HG02870 (cell line): Measurements from ENCODE around the gene SDF4.
"Not testable (repeated sequence)": the region's sequence is repeated elsewhere in the genome, so short reads cannot be mapped to it uniquely, and the experiment has no call there.

Source experiments
- ATAC-seq: cut with Tn5 transposase; IDR thresholded peaks from one replicate; pipeline ENCODE4 v1.9.1; 2021; ENCODE audit warnings: mild to moderate bottlenecking, moderate library complexity; ENCODE audit not compliant: unreplicated experiment

The SDF4 gene

GRCh38 chr1:1181129-1181937, 50.5 kb downstream of the SDF4 start:
- no peak for ATAC-seq

DNA sequence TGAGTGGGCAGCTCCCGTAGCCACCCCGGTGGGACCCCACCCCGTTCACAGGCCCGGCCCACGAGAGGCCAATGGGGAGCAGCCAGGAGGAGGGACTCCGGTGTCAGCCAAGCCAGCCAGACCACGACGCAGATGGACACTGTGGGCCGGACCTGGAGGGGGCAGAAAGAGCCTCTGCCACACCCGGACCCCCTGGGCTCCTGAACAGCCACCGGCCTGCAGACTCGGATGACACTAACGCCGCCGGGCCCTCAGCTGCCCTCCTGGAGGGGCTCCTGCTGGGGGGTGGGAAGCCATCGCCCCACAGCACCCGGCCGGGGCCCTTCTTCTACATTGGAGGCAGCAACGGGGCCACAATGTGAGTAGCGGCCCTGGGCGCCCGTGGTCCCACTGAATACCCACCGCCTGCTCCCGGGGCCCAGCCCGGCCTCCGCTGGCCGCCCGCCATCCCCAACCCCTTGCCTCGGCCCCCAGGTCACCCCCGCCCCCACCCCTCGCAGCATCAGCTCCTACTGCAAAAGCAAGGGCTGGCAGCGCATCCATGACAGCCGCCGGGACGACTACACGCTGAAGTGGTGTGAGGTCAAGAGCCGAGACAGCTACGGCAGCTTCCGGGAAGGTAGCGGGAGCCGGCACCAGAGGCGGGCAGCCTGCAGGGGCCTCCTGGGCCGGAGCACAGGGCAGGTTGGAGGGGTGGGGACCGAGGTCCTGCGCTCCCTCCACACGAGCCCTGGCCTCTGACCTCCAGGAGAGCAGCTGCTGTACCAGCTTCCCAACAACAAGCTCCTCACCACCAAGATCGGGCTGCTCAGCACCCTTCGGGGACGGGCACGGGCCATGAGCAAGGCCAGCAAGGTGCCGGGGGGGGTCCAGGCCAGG, 51.6 kb downstream of the SDF4 start:
- no peak for ATAC-seq

- ATAC-seq = no peak
Observed at GRCh38 chr1:1179346-1179982, 52.3 kb downstream of the SDF4 start.

GRCh38 chr1:1178794-1179331, 52.9 kb downstream of the SDF4 start:
- ATAC-seq = no peak

DNA sequence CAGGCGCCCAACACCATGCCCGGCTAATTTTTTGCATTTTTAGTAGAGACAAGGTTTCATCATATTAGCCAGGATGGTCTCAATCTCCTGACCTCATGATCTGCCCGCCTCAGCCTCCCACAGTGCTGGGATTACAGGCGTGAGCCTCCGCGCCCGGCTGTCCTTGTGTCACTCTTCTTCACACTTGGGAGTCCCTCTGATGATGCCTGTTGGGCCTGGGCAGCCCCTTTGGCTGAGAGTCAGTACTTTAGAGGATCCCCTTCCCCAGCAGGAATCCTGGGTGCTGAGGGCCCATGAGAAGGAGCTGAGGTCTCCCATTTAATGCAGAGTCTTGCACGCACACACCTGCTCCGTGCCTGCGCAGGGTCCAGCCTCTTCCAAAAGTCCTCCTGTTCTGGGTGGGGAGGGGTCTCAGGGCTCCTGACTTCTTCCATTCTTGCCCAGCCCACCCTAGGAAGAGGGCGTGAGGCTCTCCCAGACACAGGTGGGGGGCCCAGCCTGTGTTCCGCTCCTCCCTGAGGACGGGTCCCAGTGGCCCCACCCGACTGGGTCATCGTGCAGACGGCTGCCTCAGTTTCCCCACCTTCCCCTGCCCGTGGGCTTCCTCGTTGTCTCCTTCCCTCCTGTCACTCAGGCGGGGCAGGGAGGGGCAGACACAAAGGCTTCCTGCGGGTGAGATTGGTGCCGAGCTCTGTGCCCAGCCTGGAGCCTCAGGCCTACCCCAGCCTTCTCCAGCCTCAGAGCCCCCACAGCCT, 54.2 kb downstream of the SDF4 start:
- no peak for ATAC-seq

- ATAC-seq = no peak
Observed at GRCh38 chr1:1176931-1177330, 54.9 kb downstream of the SDF4 start.

DNA sequence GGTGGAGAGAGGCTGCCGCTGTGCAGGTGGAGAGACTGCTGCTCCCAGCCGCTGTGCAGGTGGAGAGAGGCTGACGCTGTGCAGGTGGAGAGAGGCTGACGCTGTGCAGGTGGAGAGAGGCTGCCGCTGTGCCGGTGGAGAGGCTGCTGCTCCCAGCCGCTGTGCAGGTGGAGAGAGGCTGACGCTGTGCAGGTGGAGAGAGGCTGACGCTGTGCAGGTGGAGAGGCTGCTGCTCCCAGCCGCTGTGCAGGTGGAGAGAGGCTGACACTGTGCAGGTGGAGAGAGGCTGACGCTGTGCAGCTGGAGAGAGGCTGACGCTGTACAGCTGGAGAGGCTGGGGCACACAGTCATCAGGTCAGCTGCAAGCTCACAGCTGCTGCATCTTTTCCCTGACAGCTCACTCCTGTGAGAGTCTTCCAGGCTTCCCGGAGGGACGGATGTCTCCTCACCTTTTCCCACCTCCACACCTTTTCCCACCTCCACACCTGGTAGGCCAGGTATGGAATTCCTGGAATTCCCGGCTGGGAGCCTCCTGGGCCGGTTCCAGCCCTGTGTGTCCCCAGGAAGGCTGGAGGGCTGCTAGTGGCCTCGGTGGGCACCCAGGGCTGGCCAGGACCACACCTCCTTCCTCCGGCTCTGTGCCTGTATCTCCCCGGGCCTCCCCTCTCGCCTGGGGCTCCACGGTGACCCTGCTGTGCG, 55.6 kb downstream of the SDF4 start:
- ATAC-seq = not testable (repeated sequence)

GRCh38 chr1:1175221-1176062, 56.4 kb downstream of the SDF4 start:
- no peak for ATAC-seq

DNA sequence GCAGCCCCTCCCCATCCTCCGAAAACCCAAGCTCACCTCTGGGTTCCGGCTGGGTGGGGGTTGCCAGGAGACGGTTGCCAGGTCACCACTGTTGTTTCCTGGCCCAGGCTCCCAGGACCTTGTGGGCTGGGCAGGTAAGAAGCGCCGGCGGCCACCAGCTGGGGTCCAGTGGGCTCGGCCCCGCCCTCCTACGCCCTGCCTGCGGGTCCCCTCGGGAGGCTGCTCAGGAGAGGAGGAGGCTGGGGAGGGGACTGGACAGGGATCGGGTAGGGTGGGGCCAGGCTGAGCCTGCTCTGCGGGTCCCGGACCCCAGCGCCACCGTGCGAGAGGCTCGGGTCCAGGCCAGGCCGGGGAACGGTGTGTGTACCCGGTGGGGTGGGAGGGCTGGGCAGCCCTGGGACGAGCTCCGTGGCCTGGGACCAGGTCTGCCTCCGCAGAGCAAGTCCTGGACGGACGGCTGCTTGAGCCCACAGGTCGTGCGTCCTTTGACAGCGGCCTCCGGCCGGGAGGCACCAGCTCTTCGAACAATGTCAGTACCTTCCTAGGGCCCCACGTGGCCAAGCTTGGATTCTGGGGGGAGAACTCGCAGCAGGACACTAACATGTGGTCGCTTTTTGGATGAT, 57.9 kb downstream of the SDF4 start, which contains the start of gene TTLL10:
TSS of gene TTLL10 (plus strand) at position 88 of the 623 bp plus-strand sequence. CDS start 5,336 bp downstream, outside the sequence.
- ATAC-seq = no peak

DNA sequence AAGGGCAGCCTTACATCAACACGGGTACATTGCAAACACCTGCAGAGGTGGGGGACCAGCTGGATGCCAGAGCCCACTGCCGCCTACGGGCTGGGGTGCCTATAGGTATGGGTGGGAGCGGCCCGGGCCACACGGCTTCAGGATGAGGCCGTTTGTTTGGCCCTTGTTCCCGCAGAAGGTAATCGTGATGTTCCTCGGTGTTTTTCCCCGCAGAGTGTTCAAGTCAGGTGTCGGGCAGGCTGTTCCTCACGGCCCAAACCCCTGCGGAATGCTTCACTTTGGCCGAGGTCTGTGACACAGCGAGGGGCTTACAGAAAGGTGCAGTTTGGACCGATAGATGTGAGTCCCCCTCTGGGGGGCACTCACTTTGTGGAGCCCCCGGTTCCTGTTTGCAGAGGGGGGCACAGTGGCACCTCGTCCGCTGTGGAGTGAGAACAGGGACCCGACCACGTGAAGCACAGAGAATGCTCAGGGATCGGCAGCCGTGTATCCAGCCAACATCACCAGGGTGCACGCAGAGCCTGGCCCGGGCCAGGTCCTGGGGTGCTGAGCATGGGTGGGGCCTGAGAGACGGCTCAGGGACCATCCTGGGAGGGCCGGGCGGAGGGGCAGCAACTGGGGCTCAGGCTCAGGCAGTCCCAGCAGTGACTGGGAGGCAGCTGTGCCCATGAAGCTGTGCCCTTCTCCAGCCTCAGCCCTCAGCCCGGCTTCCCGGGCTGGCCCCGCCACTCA, 58.6 kb downstream of the SDF4 start:
- no peak for ATAC-seq

DNA sequence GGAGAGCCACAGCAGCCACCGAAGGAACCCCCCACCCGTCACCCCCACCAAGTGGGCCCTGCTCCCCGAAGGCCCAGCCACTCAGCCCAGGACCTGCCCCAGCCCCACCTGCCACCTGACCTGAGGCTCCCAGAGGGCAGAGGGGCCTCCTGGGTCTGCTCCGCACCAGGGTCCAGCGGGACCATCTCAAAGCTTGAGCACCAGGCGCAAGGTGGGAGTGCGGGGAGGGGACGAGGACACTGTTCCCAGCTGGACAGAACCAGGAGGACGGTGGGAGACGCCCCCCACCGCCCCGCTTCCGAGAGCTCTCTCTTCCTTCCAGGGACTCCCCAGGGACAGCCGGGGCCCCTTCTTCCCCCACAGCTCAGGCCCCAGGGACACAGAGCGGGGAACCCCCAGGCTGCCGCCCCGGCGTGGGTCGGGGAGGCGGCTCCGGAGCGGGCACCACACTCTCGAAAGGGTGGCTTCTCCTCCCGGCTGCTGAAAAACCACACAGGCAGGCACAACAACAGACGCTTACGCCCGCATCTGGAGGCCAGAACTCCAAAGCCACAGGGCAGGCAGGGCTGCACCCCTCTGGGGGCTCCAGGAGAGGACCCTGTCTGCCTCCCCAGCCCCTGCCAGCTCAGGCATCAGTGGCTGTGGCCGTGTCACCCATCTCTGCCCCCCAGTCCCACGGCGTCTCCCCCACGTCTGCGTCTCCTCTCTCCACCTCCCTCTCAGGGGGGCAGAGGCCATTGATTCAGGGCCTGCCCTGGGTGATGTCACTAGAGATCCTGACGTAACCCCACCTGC, 60.1 kb downstream of the SDF4 start:
- ATAC-seq = no peak

DNA sequence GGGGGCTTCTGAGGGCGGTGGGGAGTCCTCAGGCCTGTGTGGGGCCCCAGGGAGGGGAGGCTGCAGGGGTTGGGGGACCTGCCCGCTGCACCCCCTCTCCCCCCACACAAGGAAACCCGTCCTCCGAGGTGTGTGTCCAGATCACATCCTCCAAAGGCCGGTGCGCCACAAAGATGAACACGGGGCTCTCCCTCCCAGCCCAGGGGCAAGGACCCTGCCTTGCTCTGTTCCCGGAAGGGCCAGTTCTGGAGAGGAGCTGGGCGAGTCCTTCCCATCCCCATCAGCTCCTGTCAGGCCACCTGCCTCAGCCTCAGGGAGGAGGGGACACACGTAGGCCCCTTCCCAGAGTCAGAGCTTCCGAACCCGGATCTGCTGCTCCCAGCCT, 60.6 kb downstream of the SDF4 start:
- ATAC-seq = no peak

DNA sequence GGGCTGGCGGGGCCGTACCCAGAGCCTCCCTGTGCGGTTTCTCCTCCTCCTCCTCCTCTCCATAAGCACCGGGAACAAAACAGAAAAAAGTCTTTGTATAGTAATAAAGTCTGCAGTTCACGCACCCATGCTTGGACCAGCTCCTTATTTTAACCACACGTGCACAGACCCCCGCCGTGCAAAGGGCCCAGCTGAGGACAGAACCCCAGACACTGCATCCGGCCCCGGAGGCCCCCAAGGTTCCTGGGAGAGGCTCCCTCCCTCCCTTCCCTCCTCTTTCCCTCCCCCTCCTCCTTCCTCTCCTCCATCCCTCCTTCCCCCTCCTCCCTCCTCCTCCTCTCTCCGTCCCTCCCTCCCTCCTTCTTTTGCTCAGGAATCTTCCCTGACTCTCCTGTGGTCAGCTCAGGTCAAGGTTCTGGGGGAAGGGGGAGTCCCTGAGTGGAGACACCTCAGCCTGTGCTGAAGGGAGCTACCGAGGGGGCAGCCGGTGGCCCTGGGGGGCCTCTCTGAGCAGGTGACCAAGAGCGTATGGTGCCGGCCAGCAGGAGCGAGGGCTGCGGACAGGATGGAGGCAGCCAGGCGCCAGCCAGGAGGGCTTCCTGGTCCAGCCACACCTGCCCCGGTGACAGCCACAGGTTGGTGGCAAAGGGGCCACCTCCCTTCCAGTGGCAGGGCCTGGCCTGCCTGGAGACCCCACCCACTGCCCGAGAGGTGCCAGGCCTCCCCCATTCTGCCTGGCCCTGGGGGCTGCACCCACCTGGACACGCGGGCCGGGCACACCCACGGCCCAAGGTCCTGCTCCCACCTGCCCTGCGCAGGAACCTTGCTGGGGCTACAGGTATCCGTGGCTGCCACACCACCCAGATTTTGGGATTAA, 61.3 kb downstream of the SDF4 start:
- no peak for ATAC-seq

- no peak for ATAC-seq
Observed at GRCh38 chr1:1169429-1170214, 62.2 kb downstream of the SDF4 start.
